CD14-positive monocyte (primary cell): ENCODE measurements around the gene FGGY. TPM values are rescaled to one million over a fixed set of nuclear protein-coding genes. Genes with fewer than 3 reads are reported as not detected.

Experiments used
- DNase-seq, 3 donors: peaks; one replicate each; pipeline ENCODE4 v3.0.0-alpha.2; 2011 to 2022
- H2AFZ ChIP-seq: 2 replicates; pipeline ENCODE4 v1.6.0; 2012; ENCODE audit warnings: mild to moderate bottlenecking, low read depth, low read length, inconsistent platforms; ENCODE audit not compliant: insufficient read depth, poor library complexity, severe bottlenecking
- H3K27ac ChIP-seq, 2 donors: 1 replicate in 1 of 2; 2 replicates in 1 of 2; pipeline ENCODE4 v1.5.1; 2012 to 2013; ENCODE audit warnings: low read length in 2 of 2, control low read depth in 1 of 2, inconsistent platforms in 1 of 2, low read depth in 1 of 2, mild to moderate bottlenecking in 1 of 2
- H3K27me3 ChIP-seq, 2 donors: one replicate each; pipeline versions ENCODE4 v1.6.0 to v1.6.1; 2011 to 2013; ENCODE audit warnings: low read length in 2 of 2; ENCODE audit not compliant: control insufficient read depth in 2 of 2, insufficient read depth in 2 of 2
- H3K36me3 ChIP-seq, 2 donors: replicated peaks in 1 of 2; 1 replicate in 1 of 2; 2 replicates in 1 of 2; pipeline versions ENCODE4 v1.5.1 to v1.6.1; 2012 to 2013; ENCODE audit warnings: low read length in 2 of 2, control low read depth in 1 of 2, inconsistent platforms in 1 of 2, mild to moderate bottlenecking in 1 of 2; ENCODE audit not compliant: insufficient read depth in 2 of 2, control insufficient read depth in 1 of 2
- H3K4me1 ChIP-seq, 2 donors: 1 replicate in 1 of 2; 2 replicates in 1 of 2; pipeline versions ENCODE4 v1.5.1 to v1.6.1; 2012 to 2013; ENCODE audit warnings: low read length in 2 of 2, control low read depth in 1 of 2, inconsistent platforms in 1 of 2, mild to moderate bottlenecking in 1 of 2, moderate library complexity in 1 of 2; ENCODE audit not compliant: insufficient read depth in 2 of 2, control insufficient read depth in 1 of 2
- H3K4me2 ChIP-seq: replicated peaks from 2 replicates; pipeline ENCODE3; 2012; ENCODE audit warnings: low read length, moderate library complexity, mild to moderate bottlenecking; ENCODE audit not compliant: poor library complexity, severe bottlenecking; ENCODE audit errors: extremely low read depth
- H3K4me3 ChIP-seq, 3 experiments: fragments of 200-600 bp in 1 of 3; sonication (generic) in 1 of 3; replicated peaks in 1 of 3; 1 replicate in 2 of 3; 2 replicates in 1 of 3; pipeline ENCODE4 v1.5.1; 2011 to 2013; ENCODE audit warnings: low read length in 3 of 3, mild to moderate bottlenecking in 3 of 3, control low read depth in 2 of 3, low read depth in 2 of 3, inconsistent platforms in 1 of 3, moderate library complexity in 1 of 3
- H3K79me2 ChIP-seq: 2 replicates; pipeline ENCODE4 v1.6.0; 2012; ENCODE audit warnings: mild to moderate bottlenecking, control low read depth, inconsistent platforms, low read length, moderate library complexity; ENCODE audit not compliant: insufficient read depth
- H3K9ac ChIP-seq: 2 replicates; pipeline ENCODE4 v1.6.0; 2017; ENCODE audit warnings: low read length, mild to moderate bottlenecking; ENCODE audit not compliant: insufficient read depth, poor library complexity, severe bottlenecking
- H3K9me3 ChIP-seq, 2 donors: replicated peaks in 1 of 2; 1 replicate in 1 of 2; 2 replicates in 1 of 2; pipeline versions ENCODE4 v1.5.1 to v1.6.1; 2012 to 2013; ENCODE audit warnings: low read length in 2 of 2, control low read depth in 1 of 2; ENCODE audit not compliant: control insufficient read depth in 1 of 2, insufficient read depth in 1 of 2
- H4K20me1 ChIP-seq: 2 replicates; pipeline ENCODE4 v1.6.0; 2012; ENCODE audit warnings: mild to moderate bottlenecking, low read length, control low read depth, moderate library complexity; ENCODE audit not compliant: insufficient read depth
- H3K27ac Mint-ChIP-seq, 7 donors: one replicate each; pipeline ENCODE4 v1.8.0; 2020; ENCODE audit warnings: mild to moderate bottlenecking in 7 of 7, mixed read lengths in 7 of 7, moderate library complexity in 6 of 7, inconsistent platforms in 2 of 7
- H3K27me3 Mint-ChIP-seq, 3 donors: one replicate each; pipeline ENCODE4 v1.8.0; 2021 to 2022; ENCODE audit warnings: low read depth in 3 of 3, mild to moderate bottlenecking in 3 of 3, mixed read lengths in 3 of 3, moderate library complexity in 3 of 3, inconsistent platforms in 1 of 3
- H3K36me3 Mint-ChIP-seq, 2 donors: one replicate each; pipeline ENCODE4 v1.8.0; 2020; ENCODE audit warnings: mixed read lengths in 2 of 2, inconsistent platforms in 1 of 2, mild to moderate bottlenecking in 1 of 2
- H3K4me1 Mint-ChIP-seq: one replicate; pipeline ENCODE4 v1.8.0; 2020; ENCODE audit warnings: mild to moderate bottlenecking, mixed read lengths
- H3K4me3 Mint-ChIP-seq, 2 donors: one replicate each; pipeline ENCODE4 v1.8.0; 2020; ENCODE audit warnings: mild to moderate bottlenecking in 2 of 2, mixed read lengths in 2 of 2, moderate library complexity in 1 of 2
- H3K9me3 Mint-ChIP-seq, 7 donors: one replicate each; pipeline ENCODE4 v1.8.0; 2020 to 2022; ENCODE audit warnings: mixed read lengths in 7 of 7, mild to moderate bottlenecking in 6 of 7, moderate library complexity in 6 of 7, inconsistent platforms in 2 of 7
- WGBS: methylation state at CpG from one replicate; pipeline ENCODE4 v1.1.5; 2013; ENCODE audit warnings: missing lambda C conversion rate; ENCODE audit not compliant: insufficient coverage; 5-methylcytosine and 5-hydroxymethylcytosine counted together
- intact Hi-C, 2 donors: fragments of 100-400 bp; cut with micrococcal nuclease; formaldehyde crosslinking; loops; one replicate each; pipeline versions ENCODE4 v1.15.0 to v1.15.1; 2023
- polyA plus RNA-seq, 3 donors: library from polyadenylated mRNA; depleted of rRNA in 1 of 3; unstranded in 2 of 3; stranded (reverse) in 1 of 3; fragments of 300-500 nt in 2 of 3; fragments of >200 nt in 1 of 3; fragmentation: Illumina TruSeq in 2 of 3; gene quantifications; 1 replicate in 2 of 3; 2 replicates in 1 of 3; pipeline ENCODE4 v1.2.3, GENCODE V29; 2012 to 2021
- TF ChIP-seq, protein P1 (sequence below): fragments of 200-600 bp; IDR thresholded peaks from one replicate; pipeline ENCODE4 v1.8.0; 2022; ENCODE audit warnings: antibody characterized with exemption, mild to moderate bottlenecking

Gene FGGY
- polyA plus RNA-seq, 3 donors, result 2.3 to 4.3 (median 2.9) TPM

GRCh38 chr1:59413327-59413720 lies 116.4 kb downstream of the FGGY start:
- TF ChIP-seq, protein P1, sequence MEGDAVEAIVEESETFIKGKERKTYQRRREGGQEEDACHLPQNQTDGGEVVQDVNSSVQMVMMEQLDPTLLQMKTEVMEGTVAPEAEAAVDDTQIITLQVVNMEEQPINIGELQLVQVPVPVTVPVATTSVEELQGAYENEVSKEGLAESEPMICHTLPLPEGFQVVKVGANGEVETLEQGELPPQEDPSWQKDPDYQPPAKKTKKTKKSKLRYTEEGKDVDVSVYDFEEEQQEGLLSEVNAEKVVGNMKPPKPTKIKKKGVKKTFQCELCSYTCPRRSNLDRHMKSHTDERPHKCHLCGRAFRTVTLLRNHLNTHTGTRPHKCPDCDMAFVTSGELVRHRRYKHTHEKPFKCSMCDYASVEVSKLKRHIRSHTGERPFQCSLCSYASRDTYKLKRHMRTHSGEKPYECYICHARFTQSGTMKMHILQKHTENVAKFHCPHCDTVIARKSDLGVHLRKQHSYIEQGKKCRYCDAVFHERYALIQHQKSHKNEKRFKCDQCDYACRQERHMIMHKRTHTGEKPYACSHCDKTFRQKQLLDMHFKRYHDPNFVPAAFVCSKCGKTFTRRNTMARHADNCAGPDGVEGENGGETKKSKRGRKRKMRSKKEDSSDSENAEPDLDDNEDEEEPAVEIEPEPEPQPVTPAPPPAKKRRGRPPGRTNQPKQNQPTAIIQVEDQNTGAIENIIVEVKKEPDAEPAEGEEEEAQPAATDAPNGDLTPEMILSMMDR, result no peak
- H3K9me3 ChIP-seq, result no peaks in the 10 kb centered on the region
- no peak for DNase-seq
- peaks cover 12% of the 10 kb centered on the region for H3K4me1 Mint-ChIP-seq
- H3K36me3 ChIP-seq, result no peaks in the 10 kb centered on the region
- H3K27ac Mint-ChIP-seq, result no peak overlapping the region
- 80% methylated on average over 1 of the region's 1 CpG for WGBS
- H3K27ac ChIP-seq, result no peak overlapping the region
- H3K79me2 ChIP-seq, result no peaks in the 10 kb centered on the region
- H3K4me2 ChIP-seq, result no peak overlapping the region
- H3K4me3 Mint-ChIP-seq, result no peak overlapping the region
- H3K4me1 ChIP-seq, result peaks cover 7 to 8% of the 10 kb centered on the region in 2 donors
- H3K27me3 ChIP-seq, result no peaks in the 10 kb centered on the region
- peaks cover 0 to 5% (median 0%) of the 10 kb centered on the region in 7 donors for H3K9me3 Mint-ChIP-seq
- no peak overlapping the region for H2AFZ ChIP-seq
- no peak overlapping the region for H3K4me3 ChIP-seq
- intact Hi-C loops, result no loop called here
- no peak overlapping the region for H3K9ac ChIP-seq
- no peaks in the 10 kb centered on the region for H3K36me3 Mint-ChIP-seq
- no peaks in the 10 kb centered on the region for H3K27me3 Mint-ChIP-seq
- no peaks in the 10 kb centered on the region for H4K20me1 ChIP-seq

GRCh38 chr1:59414406-59415133 lies 117.7 kb downstream of the FGGY start:
- Histone ChIP-seq H3K4me2 (no peak overlapping the region), H4K20me1 (no peaks in the 10 kb centered on the region), H3K79me2 (no peaks in the 10 kb centered on the region), H3K9ac (no peak overlapping the region), H3K36me3 (no peaks in the 10 kb centered on the region), H2AFZ (no peak overlapping the region), H3K4me1 (peaks cover 7 to 8% of the 10 kb centered on the region in 2 donors), H3K4me3 (no peak overlapping the region), H3K27me3 (no peaks in the 10 kb centered on the region), H3K9me3 (no peaks in the 10 kb centered on the region), H3K27ac (no peak overlapping the region)
- WGBS, result 100% methylated on average over 4 of the region's 6 CpGs
- Mint-ChIP-seq H3K4me3 (no peak overlapping the region), H3K27ac (peak overlapping the region in 3 of 7 donors; percentile 0 to 44 (median 4)), H3K9me3 (peaks cover 0 to 5% (median 0%) of the 10 kb centered on the region in 7 donors), H3K27me3 (no peaks in the 10 kb centered on the region), H3K36me3 (no peaks in the 10 kb centered on the region), H3K4me1 (peaks cover 6% of the 10 kb centered on the region)
- no peak for DNase-seq
- intact Hi-C loops, result no loop called here
- TF ChIP-seq, protein P1, result no peak
